Fibroblast of skin of left quadriceps (primary cell): ENCODE results near the gene PPP6C.
A peak's percentile ranks its signal among the peaks of the same experiment; 100 is the strongest.
"Not testable (repeated sequence)": the region's sequence is repeated elsewhere in the genome, so short reads cannot be mapped to it uniquely, and the experiment has no call there.

Experiments used
- DNase-seq, 2 experiments: peaks; one replicate each; pipeline ENCODE4 v3.0.0-alpha.2; 2013; ENCODE audit warnings: low read depth in 2 of 2

PPP6C gene

DNA sequence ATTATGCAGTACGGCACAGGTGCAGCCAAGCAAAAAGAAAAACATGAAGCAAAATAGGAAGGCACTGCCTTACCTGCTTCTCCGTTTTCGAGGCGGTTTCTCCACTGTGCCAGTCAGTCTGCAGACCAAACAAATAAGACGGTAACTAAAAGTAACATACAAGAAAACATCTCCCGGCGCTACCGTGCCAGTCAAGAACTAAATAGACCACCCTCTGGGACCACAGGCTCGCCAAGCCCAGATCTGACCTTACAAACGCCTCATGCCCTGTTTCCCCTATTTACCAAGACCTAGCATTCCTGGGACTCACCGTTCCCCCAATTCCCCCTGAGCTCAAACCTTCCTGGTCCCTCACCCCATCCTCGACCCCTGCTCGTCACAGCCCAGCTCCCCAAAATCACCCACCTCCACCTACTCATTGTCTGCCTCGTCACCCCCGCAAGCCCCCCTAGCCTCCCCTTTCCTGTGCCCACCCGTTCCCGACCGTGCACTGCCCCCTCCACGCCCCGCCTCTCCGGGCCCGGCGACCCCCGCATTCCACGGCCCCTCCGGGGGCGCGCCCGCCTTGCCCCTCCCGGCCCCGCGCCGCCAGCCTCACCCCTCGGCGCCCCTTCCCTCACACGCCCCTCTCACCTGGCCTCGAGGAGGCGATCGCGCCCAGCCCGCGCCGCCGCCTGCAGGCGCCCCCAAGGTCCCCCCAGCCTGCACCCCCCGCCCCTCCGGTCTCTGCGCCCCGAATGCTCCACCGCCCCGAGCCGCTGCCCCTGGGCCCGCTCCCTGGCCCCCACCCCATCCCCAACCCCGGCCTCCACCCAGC is 46.8 kb downstream of the PPP6C start:
- DNase-seq, result no peak

DNA sequence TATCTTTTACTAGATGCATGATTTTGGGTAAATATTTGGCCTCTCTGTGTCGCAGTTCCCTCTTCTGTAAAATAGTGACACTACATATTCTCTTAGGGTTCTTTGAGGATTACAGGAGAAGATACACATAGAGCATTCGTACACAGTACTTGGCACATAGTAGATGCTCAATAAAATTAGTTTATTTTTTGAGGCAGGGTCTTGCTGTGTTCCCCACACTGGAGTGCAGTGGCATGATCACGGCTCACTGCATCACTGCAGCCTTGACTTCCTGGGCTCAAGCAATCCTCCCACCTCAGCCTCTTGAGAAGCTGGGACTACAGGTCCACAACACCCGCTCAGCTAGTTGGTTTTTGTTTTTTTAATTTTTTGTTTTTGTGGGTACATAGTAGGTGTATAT is 47.9 kb downstream of the PPP6C start:
- DNase-seq, result no peak

DNA sequence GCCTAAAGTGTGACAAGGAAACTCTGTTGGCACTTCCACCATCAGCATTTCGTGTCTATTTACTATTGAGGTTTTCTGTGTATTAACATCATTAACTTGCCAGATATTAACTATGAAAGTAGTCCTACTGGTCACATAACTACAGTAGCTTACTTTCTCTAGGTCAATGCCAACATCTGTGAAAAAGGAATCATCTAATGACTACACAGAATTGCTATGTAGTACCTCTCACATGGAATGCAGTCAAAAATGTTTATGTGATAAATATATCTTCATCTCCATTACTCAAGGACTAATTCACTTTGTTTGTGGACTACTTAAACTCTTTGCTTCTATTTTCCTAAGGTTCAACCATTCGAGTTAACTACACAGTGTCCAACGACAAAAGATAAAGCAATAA is 48.4 kb downstream of the PPP6C start:
- peak; percentile 34 for DNase-seq

DNA sequence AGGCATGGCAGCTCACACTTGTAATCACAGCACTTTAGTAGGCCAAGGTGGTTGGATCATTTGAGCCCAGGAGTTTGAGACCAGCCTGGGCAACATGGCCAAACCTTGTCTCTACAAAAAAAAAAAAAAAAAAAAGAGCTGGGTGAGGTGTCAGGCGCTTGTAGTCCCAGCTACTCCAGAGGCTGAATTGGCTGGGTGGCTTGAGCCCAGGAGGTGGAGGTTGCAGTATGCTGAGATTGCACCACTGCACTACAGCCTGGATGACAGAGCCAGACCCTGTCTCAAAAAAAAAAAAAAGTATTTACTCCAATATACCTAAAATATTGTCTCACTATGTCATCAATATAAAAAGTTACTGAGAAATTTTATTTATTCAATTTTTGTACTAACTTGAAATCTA is 49.0 kb downstream of the PPP6C start:
- no peak for DNase-seq

DNA sequence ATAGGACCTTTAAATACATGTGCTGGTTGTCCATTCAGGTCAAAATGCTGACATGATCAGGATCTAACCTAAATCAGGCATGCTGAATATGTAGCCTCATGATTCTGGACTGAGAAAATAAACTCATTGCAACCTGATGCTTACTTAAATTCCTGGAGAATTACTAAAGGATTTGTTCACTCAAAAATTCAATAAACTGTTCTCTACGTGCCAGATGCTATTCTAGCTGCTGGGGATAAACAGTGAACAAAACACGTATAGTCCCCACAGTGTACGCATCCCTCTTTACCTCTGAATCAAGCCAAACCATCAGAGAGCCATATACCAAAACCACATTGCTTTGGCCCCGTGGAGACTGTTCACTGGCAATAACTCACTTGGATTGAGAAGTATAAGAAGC is 52.4 kb downstream of the PPP6C start:
- DNase-seq, result peak; percentile 68 to 71

DNA sequence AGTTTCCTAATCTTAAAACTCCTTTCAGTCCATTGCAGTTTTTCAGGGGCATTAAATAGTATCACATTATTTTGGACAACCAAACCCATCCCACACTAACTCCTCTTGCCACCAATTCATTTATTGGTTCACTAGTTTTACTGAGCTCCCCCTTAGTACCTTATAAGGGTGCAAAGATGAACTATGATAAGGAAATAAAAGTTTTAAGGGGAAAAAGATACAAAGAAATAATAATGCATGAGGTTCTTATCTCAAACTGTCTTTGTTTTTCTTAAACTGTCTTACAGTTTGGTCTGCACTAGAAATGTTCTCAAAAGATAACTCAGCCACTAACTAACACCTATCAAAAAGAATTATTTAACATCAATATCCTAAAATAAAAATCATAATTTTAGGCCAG is 54.6 kb downstream of the PPP6C start:
- DNase-seq, result no peak

DNA sequence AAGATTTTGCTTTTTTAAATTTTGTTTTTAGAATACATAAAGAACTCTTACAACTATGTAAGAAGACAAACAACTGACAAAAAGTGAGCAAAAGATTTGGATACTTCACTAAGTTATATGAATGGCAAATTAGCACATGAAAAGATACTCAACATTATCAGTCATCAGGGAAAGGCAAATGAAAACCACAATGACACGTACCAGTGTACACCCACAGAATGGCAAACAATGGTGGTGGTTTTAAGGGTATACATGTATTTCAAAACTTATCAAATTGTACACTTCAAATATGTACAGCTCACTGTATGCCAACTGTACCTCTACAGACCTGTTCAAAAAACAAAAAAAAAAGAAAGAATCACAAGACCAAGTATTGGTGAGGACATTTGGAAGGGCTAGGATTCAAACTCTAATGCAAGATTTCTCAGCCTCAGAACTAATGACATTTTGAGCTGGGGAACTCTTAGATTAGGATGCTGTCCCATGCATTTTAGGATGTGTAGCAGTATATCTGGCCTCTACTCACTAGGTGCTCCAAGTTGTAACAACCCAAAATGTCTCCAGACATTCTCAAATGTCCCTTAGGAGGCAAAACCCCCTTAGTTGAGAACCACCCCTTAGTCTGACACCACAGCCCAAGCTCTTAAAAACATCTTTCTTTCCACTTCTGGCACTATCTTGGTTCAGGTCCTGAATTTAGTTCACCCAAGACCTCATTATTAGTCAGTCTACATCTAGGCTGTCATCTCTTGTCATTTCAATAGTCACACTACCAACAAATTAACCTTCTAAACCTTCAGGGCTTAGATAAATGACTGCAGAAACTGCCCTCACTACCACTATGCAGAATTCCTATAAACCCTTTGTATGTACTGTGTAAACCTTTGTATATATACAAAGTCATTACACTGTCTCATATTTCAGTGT is 55.9 kb downstream of the PPP6C start:
- DNase-seq, result no peak

DNA sequence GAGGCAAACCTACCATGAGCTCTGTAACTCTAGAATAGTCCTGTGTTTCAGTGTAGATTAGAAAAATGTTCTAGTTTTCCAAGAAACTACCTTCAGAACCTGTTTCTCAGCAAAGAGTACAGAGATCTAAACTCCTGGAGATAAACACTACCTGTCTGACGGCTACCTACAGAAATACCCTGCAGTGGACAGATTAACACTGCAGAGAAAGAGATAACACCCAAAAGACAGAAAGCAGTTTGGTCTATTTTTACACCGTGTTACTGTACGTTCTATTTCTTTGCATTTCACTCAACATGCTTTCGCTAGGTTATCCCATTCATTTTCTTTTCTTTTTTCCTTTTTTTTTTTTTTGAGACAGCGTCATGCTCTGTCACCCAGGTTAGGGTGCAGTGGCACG is 57.8 kb downstream of the PPP6C start:
- DNase-seq, result no peak

DNA sequence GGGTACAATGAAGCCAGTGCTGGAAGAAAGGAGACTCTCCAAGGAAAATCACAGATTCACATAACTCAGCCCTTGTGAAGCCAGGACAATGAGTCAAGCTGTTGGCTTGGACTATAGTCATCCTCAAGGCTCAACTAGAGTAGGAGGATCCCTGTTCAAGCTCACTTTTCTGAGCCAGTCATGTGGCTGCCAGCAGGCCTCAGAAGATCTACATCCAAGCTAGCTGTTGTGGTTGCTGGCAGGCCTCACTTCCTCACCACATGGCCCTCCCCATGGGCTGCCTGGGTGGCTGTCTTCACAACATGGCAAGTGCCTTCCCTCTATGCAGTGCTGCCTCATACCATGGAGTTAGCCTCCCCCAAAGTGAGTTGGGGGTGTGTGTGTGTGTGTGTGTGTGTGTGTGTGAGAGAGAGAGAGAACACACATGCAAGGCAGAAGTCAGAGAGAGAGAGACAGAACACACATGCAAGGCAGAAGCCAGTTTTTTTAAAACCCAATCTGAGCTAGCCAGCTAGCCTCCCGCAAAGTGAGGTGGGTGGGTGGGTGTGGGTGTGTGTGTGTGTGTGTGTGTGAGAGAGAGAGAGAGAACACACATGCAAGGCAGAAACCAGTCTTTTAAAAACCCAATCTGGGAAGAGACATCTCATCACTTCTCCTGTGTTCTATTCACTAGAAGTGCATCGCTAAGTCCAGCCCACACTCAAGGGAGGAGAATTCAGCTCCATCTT is 63.4 kb downstream of the PPP6C start:
- peak; percentile 99 for DNase-seq

DNA sequence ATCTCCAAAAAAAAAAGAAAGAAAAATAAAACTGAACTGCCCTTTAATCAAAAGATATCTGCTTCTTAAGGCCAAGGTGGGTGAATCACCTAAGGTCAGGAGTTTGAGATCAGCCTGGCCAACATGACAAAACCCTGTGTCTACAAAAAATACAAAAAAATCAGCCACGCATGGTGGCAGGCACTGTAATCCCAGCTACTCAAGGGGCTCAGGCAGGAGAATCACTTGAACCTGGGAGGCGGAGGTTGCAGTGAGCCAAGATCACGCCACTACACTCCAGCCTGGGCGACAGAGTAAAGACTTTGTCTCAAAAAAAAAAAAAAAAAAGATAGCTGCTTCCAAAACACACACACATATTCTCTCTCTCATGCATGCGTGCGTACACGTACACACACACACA is 64.1 kb downstream of the PPP6C start:
- DNase-seq, result no peak

DNA sequence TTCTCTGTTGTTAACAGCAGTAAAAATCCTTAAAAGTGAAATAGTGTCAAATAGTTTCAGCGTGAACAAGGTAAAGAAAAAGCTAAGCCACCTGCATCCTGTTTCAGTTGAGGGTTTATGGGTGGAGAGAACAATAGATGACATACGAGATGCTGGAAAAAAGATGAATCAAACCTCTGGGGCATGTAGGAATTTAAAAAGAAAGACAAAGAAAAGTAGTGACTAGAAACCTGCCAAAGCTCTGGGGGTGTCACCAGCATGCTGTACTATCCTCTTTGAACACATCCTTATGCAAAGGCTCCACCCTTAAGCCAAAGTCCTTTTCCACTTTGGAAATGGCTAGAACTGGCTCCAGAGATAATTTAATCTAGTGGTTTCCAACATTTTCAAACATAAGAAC is 68.5 kb downstream of the PPP6C start:
- no peak for DNase-seq

DNA sequence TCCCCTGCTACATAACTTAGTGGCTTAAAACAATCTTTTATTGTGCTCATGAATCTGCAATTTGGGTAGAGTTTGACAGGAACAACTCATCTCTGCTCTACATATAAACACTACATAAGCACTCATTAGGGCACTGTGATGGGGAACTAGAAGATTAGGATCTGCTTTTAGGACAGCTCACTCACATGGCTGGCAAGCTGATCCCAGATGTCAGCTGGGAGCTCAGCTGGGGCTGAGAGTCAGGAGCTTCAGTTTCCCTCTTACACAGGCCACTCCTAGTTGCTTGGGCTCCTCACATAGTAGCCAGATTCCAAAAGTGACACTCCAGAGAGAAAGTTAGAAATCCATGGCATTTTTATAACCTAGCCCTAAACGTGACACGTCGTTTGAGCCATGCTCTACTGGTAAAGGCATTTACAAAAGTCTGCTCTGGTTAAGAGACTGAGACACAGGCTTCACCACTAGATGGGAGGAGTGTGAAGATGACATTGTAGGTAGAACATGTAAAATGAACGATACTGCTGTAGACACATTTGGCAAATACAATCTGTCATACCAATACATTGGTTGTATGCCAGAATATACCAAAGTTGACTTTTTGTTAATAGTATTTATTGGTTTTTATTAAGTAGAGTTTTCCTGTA is 69.8 kb downstream of the PPP6C start:
- DNase-seq, result peak in 1 of 2 experiments; percentile 21

DNA sequence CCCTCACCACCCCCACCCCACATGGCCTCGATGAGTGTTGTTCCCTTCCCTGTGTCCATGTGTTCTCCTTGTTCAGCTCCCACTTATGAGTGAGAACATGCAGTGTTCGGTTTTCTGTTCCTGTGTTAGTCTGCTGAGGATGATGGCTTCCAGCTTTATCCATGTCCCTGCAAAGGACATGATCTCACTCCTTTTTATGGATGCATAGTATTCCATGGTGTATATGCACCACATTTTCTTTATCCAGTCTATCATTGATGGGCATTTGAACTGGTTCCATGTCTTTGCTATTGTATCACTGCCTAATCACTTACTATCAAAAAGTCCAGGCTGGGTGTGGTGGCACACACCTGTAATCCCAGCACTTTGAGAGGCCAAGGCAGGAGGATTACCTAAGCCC is 70.9 kb downstream of the PPP6C start:
- DNase-seq, result not testable (repeated sequence)

DNA sequence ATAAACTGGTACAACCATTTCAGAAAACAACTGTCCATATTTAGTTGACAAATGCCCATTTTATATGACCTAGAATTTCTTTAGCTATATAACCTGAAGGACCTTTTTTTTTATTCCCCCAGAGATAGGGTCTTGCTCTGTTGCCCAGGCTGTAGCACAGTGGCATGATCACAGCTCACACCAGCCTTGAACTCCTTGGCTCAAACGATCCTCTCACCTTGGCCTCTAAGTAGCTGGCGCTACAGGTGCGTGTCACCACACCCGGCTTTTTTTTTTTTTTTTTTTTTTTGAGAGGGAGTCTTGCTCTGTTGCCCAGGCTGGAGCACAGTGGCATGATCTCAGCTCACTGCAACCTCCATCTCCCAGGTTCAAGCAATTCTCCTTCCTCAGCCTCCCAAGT is 75.1 kb downstream of the PPP6C start:
- DNase-seq, result not testable (repeated sequence)

DNA sequence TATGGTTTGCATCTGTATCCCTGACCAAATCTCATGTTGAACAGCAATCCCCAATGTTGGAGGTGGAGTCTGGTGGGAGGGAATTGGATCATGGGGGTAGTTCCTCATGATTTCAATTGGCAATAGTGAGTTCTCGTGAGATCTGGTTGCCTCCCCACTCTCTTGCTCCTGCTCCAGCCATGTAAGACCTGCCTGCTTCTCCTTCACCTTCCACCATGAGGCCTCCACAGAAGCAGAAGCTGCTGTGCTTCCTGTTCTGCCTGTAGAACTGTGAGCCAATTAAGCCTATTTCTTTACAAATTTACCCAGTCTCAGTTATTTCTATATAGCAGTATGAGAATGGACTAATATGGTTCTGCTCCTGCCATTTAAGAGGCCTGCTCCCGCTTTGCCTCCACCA is 79.1 kb downstream of the PPP6C start:
- no peak for DNase-seq

DNA sequence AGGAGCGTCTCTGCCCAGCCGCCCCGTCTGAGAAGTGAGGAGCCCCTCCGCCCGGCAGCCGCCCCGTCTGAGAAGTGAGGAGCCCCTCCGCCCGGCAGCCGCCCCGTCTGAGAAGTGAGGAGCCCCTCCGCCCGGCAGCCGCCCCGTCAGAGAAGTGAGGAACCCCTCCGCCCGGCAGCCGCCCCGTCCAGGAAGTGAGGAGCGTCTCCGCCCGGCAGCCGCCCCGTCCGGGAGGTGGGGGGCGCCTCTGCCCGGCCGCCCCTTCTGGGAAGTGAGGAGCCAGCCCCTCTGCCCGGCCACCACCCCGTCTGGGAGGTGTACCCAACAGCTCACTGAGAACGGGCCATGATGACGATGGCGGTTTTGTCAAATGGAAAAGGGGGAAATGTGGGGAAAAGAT is 81.1 kb downstream of the PPP6C start:
- DNase-seq, result not testable (repeated sequence)

DNA sequence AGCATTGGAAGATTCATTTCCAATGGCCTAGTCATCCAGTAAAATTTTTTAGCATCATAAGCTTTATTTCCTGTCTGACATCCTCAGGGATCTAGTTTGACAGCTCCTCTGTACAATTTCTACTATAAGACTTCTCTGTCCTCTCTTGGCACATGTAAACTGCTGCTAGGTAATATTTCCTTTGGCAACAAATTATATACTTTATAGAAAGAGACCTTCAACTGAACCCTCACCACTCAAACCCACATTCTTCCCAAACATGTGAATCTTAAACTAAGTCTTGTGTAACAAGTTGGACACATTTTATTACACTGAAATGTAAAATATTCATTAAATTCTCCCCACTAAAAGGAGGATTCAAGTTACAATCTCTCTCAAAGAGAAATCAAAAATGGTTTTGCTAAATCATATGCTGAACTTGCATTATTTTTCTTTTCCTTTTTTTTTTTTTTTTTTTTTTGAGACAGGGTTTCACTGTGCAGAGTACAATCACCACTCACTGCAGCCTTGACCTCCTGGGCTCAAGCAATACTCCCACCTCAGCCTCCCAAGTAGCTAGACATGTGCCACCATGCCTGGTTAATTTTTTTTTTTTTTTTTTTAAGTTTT is 83.2 kb downstream of the PPP6C start:
- peak; percentile 56 to 64 for DNase-seq

DNA sequence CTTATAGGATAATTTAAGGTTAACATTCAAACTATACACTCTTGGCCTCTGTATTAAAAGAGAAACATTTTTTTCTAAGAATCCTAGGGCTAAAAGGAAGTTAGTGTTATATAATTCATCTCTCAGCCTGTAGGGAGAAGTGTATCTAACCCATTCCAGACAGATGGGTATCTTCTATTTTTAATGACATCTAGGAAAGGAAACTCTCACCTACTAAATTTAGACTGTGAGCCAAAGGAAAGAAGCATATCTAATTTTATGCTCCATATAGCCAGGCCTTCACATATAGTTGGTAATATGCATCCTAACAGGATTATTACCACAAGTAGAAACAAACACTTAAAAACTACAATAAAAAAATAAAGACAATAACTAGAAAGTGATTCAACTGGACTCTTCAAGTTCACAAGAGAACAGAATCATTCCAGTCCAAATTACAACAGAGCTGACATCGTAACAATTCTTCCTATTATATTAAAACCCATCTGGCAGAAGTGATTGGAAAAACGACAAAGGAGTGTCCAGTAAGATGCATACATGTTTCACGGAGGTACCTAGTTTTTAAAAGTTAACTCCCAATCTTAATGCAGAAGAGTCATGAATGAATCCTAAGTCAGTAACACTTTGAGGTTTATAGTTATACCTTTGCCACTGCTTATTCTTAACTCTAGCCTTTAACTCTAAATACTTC is 85.7 kb downstream of the PPP6C start:
- no peak for DNase-seq

DNA sequence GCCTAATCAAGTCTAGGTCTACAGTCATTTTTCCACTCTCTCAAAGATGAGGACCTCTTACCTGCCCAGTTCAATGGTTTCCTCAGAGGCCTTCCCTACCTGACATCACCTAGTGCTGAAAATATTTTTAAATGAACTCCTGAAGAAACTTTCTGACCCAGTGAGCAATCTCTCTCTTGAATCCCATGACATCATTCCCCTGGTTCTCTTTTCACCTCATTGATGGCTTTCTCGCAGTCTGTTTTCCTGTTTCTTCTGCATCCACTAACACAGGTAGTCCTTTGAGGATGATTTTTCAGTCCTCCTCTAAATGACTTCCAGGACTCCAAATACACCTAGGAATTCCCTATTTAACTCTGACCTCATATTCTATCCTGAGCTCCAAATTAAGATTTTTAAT is 86.6 kb downstream of the PPP6C start:
- DNase-seq, result no peak

DNA sequence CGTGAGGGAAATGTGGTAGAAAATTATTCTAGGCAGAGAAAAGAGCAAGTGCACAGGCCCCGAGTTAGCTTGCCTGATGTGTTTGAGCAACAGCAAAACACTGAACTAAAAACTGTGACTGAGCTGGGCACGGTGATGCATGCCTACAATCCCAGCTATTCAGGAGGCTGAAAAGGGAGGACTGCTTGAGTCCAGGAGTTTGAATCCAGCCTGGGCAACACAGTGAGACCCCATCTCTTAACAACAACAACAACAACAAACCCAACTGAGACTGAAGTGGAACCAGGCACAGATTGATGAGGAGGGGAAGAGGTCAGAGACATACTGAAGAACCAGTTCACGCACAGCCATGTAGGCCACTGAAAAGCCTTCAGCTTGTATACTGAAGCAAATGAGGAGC is 88.8 kb downstream of the PPP6C start:
- DNase-seq, result no peak

DNA sequence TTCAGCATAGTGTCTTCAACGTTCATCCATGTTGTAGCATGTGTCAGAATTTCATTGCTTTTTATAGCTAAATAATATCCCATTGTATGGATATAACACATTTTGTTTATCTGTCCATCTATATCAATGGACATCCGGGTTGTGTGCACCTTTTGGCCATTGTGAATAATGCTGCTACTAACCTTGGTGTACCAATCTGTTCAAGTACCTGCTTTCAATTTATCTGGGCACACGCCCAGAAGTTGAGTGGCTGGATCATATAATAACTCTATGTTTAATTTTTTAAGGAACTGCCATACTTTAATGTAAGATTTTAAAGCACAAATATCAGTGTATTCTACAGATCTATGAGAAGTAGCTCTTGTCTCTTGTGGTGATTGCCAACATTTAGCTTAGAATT is 89.8 kb downstream of the PPP6C start:
- no peak for DNase-seq
